ENCODE measurements around the gene CHRNA4.

DNA sequence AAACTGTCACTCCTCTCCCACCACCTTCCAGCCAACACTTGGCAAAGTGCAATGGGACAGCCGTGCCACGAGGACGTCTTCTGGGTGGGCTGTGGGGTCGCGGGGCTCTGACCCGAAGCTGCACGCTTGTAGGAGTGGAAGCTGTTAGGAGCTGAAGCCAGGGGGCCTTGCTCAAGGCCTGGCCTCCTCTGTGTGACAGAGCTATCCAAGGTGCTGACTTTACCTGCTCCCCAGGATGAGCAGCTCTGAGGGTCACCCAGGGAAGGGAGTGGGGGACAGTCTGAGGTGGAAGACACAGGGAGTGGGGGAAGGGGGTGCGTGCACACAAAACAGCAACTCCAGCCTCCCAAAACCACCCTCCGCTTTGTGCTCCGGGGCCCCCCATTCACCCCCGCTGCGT lies 17.5 kb upstream of the CHRNA4 start:
- TF ChIP-seq, protein P1, sequence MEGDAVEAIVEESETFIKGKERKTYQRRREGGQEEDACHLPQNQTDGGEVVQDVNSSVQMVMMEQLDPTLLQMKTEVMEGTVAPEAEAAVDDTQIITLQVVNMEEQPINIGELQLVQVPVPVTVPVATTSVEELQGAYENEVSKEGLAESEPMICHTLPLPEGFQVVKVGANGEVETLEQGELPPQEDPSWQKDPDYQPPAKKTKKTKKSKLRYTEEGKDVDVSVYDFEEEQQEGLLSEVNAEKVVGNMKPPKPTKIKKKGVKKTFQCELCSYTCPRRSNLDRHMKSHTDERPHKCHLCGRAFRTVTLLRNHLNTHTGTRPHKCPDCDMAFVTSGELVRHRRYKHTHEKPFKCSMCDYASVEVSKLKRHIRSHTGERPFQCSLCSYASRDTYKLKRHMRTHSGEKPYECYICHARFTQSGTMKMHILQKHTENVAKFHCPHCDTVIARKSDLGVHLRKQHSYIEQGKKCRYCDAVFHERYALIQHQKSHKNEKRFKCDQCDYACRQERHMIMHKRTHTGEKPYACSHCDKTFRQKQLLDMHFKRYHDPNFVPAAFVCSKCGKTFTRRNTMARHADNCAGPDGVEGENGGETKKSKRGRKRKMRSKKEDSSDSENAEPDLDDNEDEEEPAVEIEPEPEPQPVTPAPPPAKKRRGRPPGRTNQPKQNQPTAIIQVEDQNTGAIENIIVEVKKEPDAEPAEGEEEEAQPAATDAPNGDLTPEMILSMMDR (IDR thresholded peaks at IDR 0.05; ENCODE audit: low read depth, low read length, poor library complexity, severe bottlenecking) = no peak
- no peak for TF ChIP-seq EZH2phosphoT487 (IDR thresholded peaks at IDR 0.05; ENCODE audit: borderline replicate concordance, low read length)

Measured in DOHH2 (cell line).